Eye (tissue), 1 donor: ENCODE measurements around the gene ACCS.

ENCODE experiments used
- DNase-seq: peaks from one replicate; pipeline ENCODE4 v3.0.0-alpha.2; 2015

ACCS gene

GRCh38 chr11:44095506-44096359 lies 29.7 kb downstream of the ACCS start, which contains the start of gene EXT2:
Gene EXT2 (plus strand): TSS chr11:44095678. CDS start chr11:44107713, 12,035 bp downstream.
- peak; percentile 94 for DNase-seq

- DNase-seq, result no peak
These were observed 30.5 kb downstream of the ACCS start for GRCh38 chr11:44096360-44097185.

DNA sequence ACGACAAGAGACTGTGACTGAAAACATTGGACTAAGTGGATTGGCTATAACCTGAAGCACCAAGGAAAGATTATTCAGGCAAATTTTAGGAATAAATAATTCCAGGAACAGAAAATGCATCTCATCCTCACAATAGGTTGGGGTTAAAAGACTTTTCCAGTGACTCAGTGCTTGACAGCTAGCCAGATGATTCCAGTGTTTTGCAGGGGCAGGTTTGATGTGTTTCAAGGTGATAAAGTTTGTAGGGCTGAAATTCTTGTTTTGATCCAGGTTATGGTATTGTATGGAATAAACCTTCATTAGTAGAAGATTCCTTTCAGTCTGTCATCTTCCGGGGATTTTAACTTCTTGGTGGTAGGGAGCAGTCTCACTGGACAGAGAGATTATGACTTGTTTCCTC lies 31.8 kb downstream of the ACCS start:
- no peak for DNase-seq

DNA sequence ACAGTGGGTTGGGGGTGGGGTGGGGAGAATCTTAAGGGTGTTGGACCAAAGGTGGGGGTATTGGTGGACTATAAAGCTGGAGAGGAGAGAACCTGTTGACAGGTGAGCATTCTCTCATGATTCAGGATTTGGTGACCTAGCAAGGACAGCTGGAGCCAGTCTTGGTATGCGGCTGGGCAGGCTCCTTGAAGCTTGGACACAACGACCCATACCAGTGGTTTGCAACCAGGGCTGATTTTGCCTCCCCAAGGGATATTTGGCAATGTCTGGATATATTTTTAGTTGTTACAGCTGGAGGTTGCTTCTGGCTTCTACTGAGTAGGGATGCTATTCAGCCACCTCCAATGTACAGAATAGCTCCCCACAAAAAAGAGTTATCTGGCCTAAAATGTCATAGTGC lies 35.0 kb downstream of the ACCS start:
- no peak for DNase-seq

GRCh38 chr11:44104481-44105294 lies 38.6 kb downstream of the ACCS start:
- no peak for DNase-seq

GRCh38 chr11:44108260-44108659 lies 42.2 kb downstream of the ACCS start:
- DNase-seq, result no peak

GRCh38 chr11:44110231-44110679 lies 44.2 kb downstream of the ACCS start:
- DNase-seq, result peak; percentile 77

DNA sequence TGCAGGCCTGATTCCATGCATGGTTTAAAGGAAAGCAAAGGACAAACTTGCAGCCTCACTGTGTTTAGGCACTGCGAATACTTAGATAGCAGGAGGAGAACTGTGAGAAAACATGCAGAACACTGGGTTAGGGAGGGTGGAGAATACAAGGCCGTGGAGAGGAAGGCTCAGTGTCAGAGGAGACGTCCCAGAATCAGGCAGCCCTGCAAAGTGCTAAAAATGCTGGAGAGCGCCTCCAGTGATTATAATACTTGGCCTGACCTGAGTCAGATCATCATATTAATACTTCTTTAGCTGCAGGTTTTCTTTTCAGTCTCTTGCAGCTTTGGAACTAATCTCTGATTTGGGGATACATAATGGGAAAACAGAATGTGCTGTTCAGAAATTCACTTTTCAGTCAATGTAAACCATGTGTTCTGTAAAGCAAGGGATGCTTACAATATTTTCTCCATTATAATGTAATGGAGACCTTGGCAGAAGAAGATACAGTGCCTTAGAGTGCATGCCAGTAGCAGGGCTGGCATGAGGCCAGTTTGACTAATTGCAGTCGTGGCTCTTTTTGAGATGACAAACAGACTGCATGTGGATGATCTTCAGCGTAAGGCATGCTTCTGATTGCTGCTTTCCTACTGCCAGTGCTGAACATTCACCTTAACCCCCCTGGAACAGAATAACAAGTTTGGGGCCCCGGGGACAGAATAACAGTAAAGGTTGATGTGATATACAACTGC lies 46.2 kb downstream of the ACCS start:
- DNase-seq, result peak; percentile 65

- no peak for DNase-seq
These were observed 46.9 kb downstream of the ACCS start for GRCh38 chr11:44113018-44113417.

DNA sequence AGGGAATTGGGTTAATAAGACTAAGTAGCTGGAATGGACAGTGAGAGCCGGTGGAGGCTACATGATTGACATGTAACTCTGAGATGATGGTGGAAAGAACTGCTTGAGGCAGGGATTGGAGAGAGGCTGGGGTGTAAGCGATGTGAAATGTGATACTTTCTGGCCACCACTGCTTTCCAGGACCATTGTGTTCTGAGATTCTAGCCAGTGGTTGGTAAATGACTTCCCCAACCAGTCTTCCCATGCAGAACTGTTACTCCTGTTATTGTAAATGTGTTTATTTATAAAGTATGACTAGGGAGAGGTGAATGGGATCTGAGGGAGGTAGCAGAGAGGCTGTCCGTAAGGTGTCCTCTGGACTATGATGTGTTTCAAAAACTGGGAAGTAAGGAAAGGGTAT lies 47.5 kb downstream of the ACCS start:
- no peak for DNase-seq

- no peak for DNase-seq
These were observed 50.3 kb downstream of the ACCS start for GRCh38 chr11:44116234-44116830.

GRCh38 chr11:44120169-44120568 lies 54.1 kb downstream of the ACCS start:
- no peak for DNase-seq

- no peak for DNase-seq
These were observed 59.5 kb downstream of the ACCS start for GRCh38 chr11:44125598-44125997.

GRCh38 chr11:44126304-44126703 lies 60.2 kb downstream of the ACCS start:
- DNase-seq, result no peak

GRCh38 chr11:44127130-44127529 lies 61.1 kb downstream of the ACCS start:
- DNase-seq, result no peak

DNA sequence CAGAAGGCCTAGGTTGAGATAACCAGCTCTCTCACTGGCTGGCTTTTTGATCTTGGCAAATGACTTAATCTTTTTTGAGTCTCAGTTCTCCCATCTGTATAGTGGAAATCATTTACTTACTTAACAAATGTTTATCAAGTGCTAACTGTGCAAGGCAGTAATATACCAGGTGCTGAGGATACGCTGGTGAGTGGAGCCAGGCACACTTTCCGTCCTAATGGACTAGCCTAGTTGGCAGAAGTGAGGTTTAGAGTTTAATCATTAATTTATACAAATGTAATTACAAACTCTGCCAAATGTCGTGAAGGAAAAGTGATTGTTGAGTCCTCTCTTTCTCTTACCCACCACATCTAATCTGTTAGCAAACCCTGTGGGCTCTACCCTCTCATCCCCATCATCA lies 62.7 kb downstream of the ACCS start:
- no peak for DNase-seq

- no peak for DNase-seq
These were observed 64.7 kb downstream of the ACCS start for GRCh38 chr11:44130751-44131150.

DNA sequence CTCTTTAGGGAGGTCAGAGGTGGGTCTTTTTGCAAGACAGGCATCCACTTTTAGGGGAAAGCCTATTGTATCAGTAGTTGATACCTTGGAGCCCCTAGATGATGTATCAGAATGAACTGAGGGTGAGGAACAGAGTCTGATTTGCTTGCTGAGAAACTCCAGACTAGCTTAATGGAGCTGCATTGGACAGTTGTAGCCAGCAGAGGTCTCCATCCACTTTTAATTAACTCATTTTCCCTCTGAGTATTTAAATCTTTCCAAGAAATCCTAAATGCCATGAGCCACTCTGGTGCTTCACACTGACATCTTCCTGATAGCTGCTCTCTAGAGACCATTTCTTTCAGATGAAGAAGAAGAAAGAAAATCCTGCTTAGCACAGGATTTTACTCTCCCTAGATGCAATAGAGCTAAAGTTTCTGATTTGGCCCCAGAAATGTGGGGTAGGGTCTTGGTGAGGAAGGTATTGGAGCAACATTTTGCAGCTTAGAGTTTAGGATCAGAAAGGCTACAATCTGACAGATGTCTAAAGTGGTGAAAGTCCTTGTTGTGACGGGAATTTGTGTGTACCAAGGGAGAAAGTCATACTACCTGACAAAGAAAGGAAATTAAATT lies 67.4 kb downstream of the ACCS start:
- peak; percentile 78 for DNase-seq
